Loucy (cell line): ENCODE measurements around the gene CENPA.

Experiments used
- H2AFZ ChIP-seq: fragments of 200-600 bp; sonication (generic); 2 replicates; pipeline ENCODE4 v1.6.0; 2016; ENCODE audit warnings: antibody characterized with exemption, mild to moderate bottlenecking, low read length, moderate library complexity
- H3F3A ChIP-seq: fragments of 200-600 bp; 2 replicates; pipeline ENCODE4 v1.6.0; 2016; ENCODE audit warnings: antibody characterized with exemption, low read depth, mild to moderate bottlenecking
- H3K27me3 ChIP-seq: fragments of 200-600 bp; sonication (generic); 2 replicates; pipeline ENCODE4 v1.6.1; 2014; ENCODE audit warnings: low read length, mild to moderate bottlenecking; ENCODE audit not compliant: insufficient read depth, poor library complexity, severe bottlenecking
- H3K36me3 ChIP-seq: fragments of 200-600 bp; sonication (generic); 2 replicates; pipeline ENCODE4 v1.6.1; 2016; ENCODE audit warnings: low read length; ENCODE audit not compliant: insufficient read depth
- H3K4me1 ChIP-seq: fragments of 200-600 bp; sonication (generic); 2 replicates; pipeline ENCODE4 v1.5.1; 2014; ENCODE audit warnings: low read length, mild to moderate bottlenecking; ENCODE audit not compliant: insufficient read depth, poor library complexity, severe bottlenecking
- H3K4me2 ChIP-seq: fragments of 200-600 bp; sonication (generic); 2 replicates; pipeline ENCODE4 v1.6.0; 2014; ENCODE audit warnings: antibody characterized with exemption, low read length, low read depth, mild to moderate bottlenecking; ENCODE audit not compliant: poor library complexity, severe bottlenecking
- H3K4me3 ChIP-seq: fragments of 200-600 bp; sonication (generic); 2 replicates; pipeline ENCODE4 v1.5.1; 2014; ENCODE audit warnings: low read length, mild to moderate bottlenecking, mixed read lengths; ENCODE audit not compliant: poor library complexity, severe bottlenecking
- H3K79me2 ChIP-seq: fragments of 200-600 bp; sonication (generic); 2 replicates; pipeline ENCODE4 v1.6.1; 2014; ENCODE audit warnings: low read length; ENCODE audit not compliant: insufficient read depth
- H3K9ac ChIP-seq: fragments of 200-600 bp; sonication (generic); 2 replicates; pipeline ENCODE4 v1.6.0; 2014; ENCODE audit warnings: mild to moderate bottlenecking, low read depth, low read length, moderate library complexity; ENCODE audit not compliant: poor library complexity, severe bottlenecking
- H3K9me2 ChIP-seq: fragments of 200-600 bp; sonication (generic); replicated peaks from 2 replicates; pipeline ENCODE4 v1.6.1; 2016; ENCODE audit warnings: low read depth, low read length, mixed read lengths
- H3K9me3 ChIP-seq: fragments of 200-600 bp; sonication (generic); 2 replicates; pipeline ENCODE4 v1.6.1; 2014; ENCODE audit warnings: mild to moderate bottlenecking, antibody characterized with exemption, low read length, low read depth; ENCODE audit not compliant: insufficient read depth
- H4K20me1 ChIP-seq: fragments of 200-600 bp; sonication (generic); 2 replicates; pipeline ENCODE4 v1.6.0; 2014; ENCODE audit warnings: antibody characterized with exemption, low read length, mild to moderate bottlenecking; ENCODE audit not compliant: insufficient read depth, poor library complexity, severe bottlenecking
- EZH2phosphoT487 ChIP-seq: fragments of 200-600 bp; IDR thresholded peaks from 2 replicates; pipeline ENCODE4 v1.6.1; 2018; ENCODE audit warnings: antibody characterized with exemption, mild to moderate bottlenecking, moderate library complexity, borderline replicate concordance
- TF ChIP-seq, protein P1 (sequence below): fragments of 200-600 bp; sonication (generic); conservative IDR thresholded peaks from 2 replicates; pipeline ENCODE4 v1.5.1; 2014; ENCODE audit warnings: mild to moderate bottlenecking, antibody characterized with exemption, low read length

CENPA gene

DNA sequence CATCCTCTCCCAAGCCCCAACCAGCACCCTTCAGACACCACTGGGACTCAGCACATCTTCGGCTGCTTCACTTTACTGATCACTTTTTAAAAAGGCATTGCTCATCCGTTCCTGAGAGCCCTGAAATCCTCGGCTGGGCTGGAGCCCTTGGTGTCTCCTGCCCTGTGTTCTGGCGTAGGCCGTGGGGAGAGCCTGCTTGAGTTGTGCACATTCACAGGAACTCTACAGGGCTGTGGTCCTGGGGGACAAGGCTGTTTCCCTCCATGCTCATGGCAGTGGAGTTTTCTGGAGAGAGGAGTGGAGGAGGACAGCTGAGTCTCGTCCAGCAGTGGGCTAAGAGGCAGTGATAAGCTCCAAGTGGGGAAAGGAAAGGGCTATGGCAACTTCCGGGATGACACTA, 15.9 kb downstream of the CENPA start:
- Histone ChIP-seq H3K27me3 (no peaks in the 10 kb centered on the region), H3K4me2 (no peak overlapping the region), H3K9ac (no peak overlapping the region), H2AFZ (no peak overlapping the region), H3K79me2 (no peaks in the 10 kb centered on the region), H3K4me3 (no peak overlapping the region), H4K20me1 (no peaks in the 10 kb centered on the region), H3K36me3 (peaks cover 26% of the 10 kb centered on the region; the same call in 1 of the 2 replicates), H3F3A (no peaks in the 10 kb centered on the region; the same call in 1 of the 2 replicates), H3K4me1 (no peaks in the 10 kb centered on the region), H3K9me2 (no peaks in the 10 kb centered on the region), H3K9me3 (no peaks in the 10 kb centered on the region)
- TF ChIP-seq EZH2phosphoT487, result no peak
- TF ChIP-seq, protein P1, sequence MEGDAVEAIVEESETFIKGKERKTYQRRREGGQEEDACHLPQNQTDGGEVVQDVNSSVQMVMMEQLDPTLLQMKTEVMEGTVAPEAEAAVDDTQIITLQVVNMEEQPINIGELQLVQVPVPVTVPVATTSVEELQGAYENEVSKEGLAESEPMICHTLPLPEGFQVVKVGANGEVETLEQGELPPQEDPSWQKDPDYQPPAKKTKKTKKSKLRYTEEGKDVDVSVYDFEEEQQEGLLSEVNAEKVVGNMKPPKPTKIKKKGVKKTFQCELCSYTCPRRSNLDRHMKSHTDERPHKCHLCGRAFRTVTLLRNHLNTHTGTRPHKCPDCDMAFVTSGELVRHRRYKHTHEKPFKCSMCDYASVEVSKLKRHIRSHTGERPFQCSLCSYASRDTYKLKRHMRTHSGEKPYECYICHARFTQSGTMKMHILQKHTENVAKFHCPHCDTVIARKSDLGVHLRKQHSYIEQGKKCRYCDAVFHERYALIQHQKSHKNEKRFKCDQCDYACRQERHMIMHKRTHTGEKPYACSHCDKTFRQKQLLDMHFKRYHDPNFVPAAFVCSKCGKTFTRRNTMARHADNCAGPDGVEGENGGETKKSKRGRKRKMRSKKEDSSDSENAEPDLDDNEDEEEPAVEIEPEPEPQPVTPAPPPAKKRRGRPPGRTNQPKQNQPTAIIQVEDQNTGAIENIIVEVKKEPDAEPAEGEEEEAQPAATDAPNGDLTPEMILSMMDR, result no peak

DNA sequence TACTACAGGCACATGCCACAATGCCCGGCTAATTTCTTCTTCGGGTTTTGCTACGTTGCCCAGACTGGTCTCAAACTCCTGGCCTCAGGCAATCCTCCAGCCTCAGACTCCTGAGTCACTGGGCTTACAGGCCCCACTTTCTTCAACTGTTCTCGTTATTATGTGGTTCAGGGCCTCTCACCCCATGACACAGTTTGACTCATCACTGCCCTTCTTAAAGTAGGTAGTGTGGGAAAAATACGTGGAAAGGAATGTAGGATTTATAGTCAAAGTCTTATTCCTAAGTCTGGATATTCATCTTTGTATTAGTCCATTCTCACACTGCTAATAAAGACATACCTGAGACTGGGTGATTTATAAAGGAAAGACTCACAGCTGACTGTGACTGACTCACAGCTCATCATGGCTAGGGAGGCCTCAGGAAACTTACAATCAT, 19.4 kb downstream of the CENPA start:
- H3K9me3 ChIP-seq, result no peaks in the 10 kb centered on the region
- H4K20me1 ChIP-seq, result no peaks in the 10 kb centered on the region
- no peak overlapping the region for H2AFZ ChIP-seq
- TF ChIP-seq, protein P1, result no peak
- TF ChIP-seq EZH2phosphoT487, result no peak
- H3K9ac ChIP-seq, result no peak overlapping the region
- H3K4me1 ChIP-seq, result no peaks in the 10 kb centered on the region
- no peak overlapping the region for H3K4me3 ChIP-seq
- H3K79me2 ChIP-seq, result no peaks in the 10 kb centered on the region
- no peak overlapping the region for H3K4me2 ChIP-seq
- no peaks in the 10 kb centered on the region for H3K9me2 ChIP-seq
- peaks cover 11% of the 10 kb centered on the region; the same call in 1 of the 2 replicates for H3K36me3 ChIP-seq
- no peaks in the 10 kb centered on the region for H3K27me3 ChIP-seq
- no peaks in the 10 kb centered on the region; the same call in 1 of the 2 replicates for H3F3A ChIP-seq

DNA sequence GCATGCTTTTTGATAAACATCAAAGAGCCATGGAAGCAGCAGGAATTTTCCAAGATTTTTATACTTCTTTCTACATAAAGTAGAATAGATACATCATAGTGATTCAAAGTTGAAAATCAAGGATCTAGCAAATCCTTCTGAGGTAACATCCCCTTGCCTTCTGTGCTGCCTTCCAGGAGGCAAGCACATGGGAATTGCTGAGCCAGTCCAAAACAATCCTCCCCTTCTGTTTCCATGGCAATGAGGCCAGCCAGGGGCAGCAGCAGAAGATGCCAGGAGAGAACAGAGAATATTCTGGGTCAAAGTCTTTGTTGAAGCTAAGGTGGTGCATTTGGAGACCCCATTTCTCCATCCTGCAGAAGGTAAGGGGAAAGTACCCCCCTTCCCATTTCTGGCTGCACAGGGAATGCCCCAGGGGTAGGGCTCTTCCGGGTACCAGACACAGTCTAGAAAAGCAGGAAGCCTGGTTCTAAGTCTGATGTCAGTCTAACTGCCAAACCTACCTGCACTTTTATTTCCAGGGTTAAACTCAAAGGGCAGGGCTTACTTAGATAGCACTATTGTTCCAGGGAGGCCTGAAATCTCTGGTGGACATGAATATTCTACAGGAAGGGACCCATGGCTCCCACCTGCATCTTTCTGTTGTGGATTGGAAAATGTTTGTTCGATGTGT, 22.1 kb downstream of the CENPA start:
- Histone ChIP-seq H3K27me3 (no peaks in the 10 kb centered on the region), H3K9me2 (no peaks in the 10 kb centered on the region), H3F3A (no peaks in the 10 kb centered on the region), H3K36me3 (no peaks in the 10 kb centered on the region), H3K79me2 (no peaks in the 10 kb centered on the region), H2AFZ (no peak overlapping the region), H3K9me3 (no peaks in the 10 kb centered on the region), H3K9ac (no peak overlapping the region), H3K4me3 (no peak overlapping the region), H3K4me2 (no peak overlapping the region), H3K4me1 (no peaks in the 10 kb centered on the region), H4K20me1 (no peaks in the 10 kb centered on the region)
- TF ChIP-seq, protein P1, result no peak
- TF ChIP-seq EZH2phosphoT487, result no peak
